SK-N-DZ (cell line): Measurements from ENCODE around the gene PRRC2A.
A peak's percentile ranks its signal among the peaks of the same experiment; 100 is the strongest.

Source experiments
- DNase-seq: peaks from one replicate; pipeline ENCODE4 v3.0.0-alpha.2; 2015; ENCODE audit warnings: low spot score

PRRC2A gene

GRCh38 chr6:31651602-31652191, 31.2 kb downstream of the PRRC2A start:
- peak; percentile 71 for DNase-seq

DNA sequence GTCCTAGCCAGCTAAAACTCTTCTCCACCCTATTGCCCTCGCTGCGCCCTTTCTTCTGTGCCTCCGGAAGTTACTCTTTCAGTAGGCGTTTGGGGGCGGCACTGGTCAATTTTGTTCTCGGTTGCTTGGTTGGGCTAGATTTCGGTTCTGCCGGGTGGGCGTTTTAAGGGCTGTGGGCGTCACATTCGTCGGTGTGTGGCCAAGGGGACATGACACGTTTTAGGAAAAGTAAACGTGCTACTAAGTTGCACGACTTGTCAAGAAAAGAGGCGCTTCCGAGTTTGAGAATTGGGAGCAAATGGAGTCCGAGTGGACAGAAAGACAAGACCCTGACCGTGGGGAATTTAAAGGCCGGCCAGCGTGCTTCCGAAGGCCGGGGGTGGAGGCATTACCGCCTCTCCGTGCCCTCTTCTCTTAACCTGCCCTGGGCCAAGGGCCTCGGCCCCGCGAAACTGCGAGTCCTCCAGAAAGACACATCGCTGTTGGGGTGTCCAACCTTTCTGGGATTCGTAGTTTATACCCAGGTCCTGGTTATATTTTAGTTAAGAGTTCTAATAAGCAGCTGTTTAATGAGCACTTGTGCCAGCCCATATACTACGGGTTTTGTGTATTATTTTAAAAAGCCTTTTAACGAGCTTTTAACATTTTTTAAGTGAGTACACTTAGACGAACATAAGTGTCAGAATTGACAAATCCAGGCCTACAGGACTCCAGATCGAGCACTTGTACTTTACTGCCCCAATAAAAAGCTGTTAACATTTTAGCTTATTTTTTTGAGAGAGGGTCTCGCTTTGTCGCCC, 32.6 kb downstream of the PRRC2A start:
- DNase-seq = peak; percentile 96

DNA sequence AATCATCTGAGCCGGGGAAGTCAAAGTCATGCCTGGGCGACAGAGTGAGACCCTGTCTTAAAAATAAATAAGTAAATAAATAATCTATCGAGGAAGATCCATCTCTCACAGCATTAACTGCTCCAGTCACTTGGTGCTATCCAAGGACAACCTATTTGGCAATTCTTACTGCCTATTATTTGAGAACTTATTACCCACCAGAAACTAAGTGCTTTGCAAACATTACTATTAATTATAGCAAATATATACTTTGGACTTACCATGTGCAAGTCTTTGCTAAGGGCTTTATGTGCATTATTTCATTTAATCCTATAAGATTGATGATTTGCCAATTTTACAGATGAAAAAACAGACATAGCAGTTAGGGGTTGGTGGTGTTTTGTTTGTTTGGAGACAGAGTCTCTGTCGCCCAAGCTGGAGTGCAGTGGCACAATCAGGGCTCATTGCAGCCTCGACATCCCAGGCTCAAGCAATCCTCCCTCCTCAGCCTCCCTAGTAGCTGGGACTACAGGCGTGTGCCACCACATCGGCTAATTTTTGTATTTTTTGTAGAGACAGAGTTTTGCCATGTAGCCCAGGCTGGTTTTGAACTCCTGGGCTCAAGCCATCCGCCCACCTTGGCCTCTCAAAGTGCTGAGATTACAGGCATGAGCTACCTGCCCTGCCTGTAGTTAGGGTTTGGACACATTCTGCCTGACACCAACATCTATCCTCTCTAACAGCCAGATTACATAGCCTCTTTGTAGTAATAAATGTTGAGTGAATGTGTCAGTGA, 34.2 kb downstream of the PRRC2A start:
- DNase-seq = no peak

DNA sequence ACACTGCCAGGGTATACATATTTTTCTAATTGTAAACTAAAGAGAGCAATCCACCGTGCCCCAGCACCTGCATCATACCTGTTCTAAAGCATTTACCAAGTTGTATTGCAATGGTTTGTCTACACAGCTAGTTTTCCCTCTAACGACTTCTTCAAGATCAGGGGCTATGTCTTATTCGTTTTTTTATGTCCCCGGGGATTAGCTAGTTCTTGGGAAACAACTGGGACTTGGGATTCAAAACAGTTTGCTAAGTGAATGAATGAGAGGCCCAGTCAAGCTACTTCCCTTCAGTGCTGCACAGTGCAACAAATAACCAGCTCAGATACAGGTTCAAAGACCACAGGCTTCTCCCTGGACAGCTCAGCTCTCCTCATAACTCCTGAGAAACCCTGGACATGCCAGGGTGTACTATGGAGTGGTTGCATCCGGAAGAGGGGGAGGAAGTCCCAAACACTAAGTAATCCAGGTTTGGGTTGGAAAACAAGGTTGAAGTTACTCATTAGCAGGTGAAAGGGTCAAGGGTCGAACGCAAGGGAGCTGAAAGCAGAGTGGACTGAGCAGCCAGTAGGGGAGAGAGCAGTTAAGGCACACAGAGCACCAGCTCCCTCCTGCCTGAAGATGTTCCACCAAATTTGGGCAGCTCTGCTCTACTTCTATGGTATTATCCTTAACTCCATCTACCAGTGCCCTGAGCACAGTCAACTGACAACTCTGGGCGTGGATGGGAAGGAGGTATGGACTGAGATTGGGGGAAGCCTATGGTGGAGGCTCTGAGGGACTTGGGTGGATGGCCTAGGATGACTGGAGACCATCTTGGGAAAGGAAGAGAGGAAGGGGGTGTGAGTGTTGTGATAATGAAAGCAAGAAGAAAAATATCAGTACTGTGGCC, 35.1 kb downstream of the PRRC2A start, which contains the start of gene APOM:
APOM (plus strand) TSS at position 546 of the 889 bp plus-strand sequence; CDS start at position 619, 73 bp downstream.
- no peak for DNase-seq

GRCh38 chr6:31657406-31658157, 37.1 kb downstream of the PRRC2A start:
- no peak for DNase-seq

DNA sequence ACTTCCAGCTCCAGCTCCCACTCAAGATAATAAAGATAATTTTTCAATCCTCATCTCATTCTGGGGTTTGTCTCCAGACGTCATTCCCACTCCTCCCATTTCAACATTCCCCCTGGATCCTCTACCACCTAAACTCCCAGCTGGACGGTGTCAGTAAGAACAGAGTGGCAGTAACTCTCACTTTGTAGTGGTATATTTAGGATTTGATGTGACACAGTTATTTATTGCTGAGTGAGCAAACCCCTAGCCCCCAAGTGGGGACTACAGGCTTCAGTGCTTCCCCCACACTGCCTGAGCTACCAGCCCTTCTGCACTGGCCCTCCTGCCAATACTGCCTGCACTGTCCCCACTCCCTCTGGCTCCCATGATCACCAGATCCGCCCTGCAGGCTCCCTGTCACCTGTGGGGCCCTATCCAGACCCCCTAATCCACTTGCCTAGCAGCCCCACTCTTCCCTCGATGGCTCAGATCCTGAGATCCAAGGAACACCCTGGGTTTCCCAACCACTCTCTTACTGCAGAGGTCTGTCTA, 37.7 kb downstream of the PRRC2A start:
- no peak for DNase-seq

GRCh38 chr6:31658983-31659648, 38.6 kb downstream of the PRRC2A start:
- DNase-seq = no peak

- no peak for DNase-seq
Observed at GRCh38 chr6:31659649-31660380, 39.3 kb downstream of the PRRC2A start.

- peak; percentile 81 for DNase-seq
Observed at GRCh38 chr6:31660381-31661261, 40.1 kb downstream of the PRRC2A start, which contains the start of gene C6orf47. Gene C6orf47, minus strand, starts transcription at chr6:31660778. Its CDS starts 831 bp downstream, at chr6:31659947.

GRCh38 chr6:31661262-31662123, 41.0 kb downstream of the PRRC2A start:
- no peak for DNase-seq

DNA sequence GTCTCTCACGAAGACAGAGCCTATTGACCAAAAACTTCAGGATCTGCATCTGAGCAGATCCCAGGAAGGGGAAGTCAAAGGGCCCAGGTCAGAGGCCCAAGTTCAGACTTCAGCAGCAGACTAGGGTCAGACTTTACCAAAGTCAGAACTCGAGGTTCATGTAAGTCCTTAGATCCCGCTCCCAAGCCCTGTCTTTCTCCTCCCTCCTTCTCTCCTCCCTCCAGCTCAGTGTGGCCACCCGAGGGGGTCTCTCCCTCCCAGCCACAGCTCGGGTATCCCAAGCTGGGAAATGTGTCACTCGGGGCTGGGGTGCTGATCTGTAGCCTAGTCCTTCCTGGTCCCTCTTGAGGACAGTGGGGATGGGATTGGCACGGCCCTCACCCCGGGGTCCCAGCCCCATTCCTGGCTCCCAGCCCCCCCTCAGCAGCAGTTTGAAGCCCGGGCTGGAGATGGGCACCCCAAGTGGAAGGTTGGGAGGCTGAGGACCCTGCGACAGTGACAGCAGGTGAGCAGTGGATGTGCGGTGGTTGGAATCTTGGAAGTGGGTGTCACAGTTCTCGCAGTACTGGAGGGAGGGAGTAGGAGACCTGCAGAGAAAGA, 41.7 kb downstream of the PRRC2A start:
- no peak for DNase-seq

GRCh38 chr6:31663126-31663960, 42.8 kb downstream of the PRRC2A start:
- DNase-seq = no peak

- DNase-seq = no peak
Observed at GRCh38 chr6:31663961-31664789, 43.7 kb downstream of the PRRC2A start.

DNA sequence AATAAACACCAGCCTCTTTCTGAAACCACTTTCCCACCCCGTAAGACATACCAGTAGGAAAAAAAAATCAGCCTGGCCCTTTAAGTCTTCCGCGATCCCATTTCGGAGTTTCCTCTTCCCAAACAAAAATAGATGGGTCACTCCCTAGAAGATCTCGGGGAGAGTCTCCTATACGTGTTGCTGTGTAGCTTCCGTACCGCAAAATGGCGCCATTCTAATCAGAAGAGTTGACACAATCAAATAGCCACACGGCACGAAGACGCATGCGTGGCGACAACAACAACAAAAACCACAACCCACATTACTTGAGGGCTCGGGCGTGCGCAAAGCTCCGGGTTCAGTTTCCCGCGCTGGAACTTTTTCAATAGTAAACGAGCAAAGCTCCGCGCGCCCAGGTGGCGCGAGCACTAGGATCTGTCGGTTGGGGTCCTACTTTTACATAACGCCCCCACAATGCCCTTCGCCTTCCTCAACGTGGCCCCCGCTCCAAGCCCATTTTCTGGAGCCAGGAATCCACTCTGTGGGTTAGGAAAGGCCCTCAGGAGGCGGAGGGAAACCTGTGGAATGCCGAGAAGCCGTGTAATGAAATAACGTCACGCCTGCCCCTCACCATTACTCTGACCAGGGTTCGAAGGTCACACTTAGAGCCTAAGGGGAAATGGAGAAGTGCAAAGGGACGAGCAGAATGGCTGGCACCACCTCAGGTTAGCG, 44.4 kb downstream of the PRRC2A start, which contains the start of gene GPANK1:
GPANK1 (minus strand) TSS at position 208 of the 711 bp plus-strand sequence. CDS start 519 bp downstream, outside the sequence.
- DNase-seq = peak; percentile 93
